OCI-LY1 (cell line): ENCODE results near the gene LIMD2.
A peak's percentile ranks its signal among the peaks of the same experiment; 100 is the strongest.

Experiments used
- H2AFZ ChIP-seq: fragments of 200-600 bp; sonication (generic), shearing (Covaris generic); 2 replicates; pipeline ENCODE4 v1.6.0; 2014; ENCODE audit warnings: antibody characterized with exemption, mild to moderate bottlenecking, low read length
- H3F3A ChIP-seq: fragments of 200-600 bp; sonication (generic), shearing (Covaris generic); 2 replicates; pipeline ENCODE4 v1.6.0; 2014; ENCODE audit warnings: mild to moderate bottlenecking, antibody characterized with exemption, low read length, moderate library complexity; ENCODE audit not compliant: insufficient read depth
- H3K27ac ChIP-seq: fragments of 200-600 bp; sonication (generic); 2 replicates; pipeline ENCODE4 v1.5.1; 2014; ENCODE audit warnings: low read length, mixed run types, mild to moderate bottlenecking, low read depth; ENCODE audit not compliant: poor library complexity, severe bottlenecking
- H3K27me3 ChIP-seq: fragments of 200-600 bp; sonication (generic); 2 replicates; pipeline ENCODE4 v1.6.0; 2014; ENCODE audit warnings: antibody characterized with exemption, mild to moderate bottlenecking, low read length, moderate library complexity; ENCODE audit not compliant: insufficient read depth
- H3K36me3 ChIP-seq: fragments of 200-600 bp; sonication (generic); 2 replicates; pipeline ENCODE4 v1.6.1; 2014; ENCODE audit warnings: mild to moderate bottlenecking, antibody characterized with exemption, low read length, moderate library complexity, mixed read lengths; ENCODE audit not compliant: insufficient read depth
- H3K4me1 ChIP-seq: fragments of 200-600 bp; sonication (generic); 2 replicates; pipeline ENCODE4 v1.5.1; 2014; ENCODE audit warnings: mild to moderate bottlenecking, low read length, moderate library complexity; ENCODE audit not compliant: insufficient read depth, severe bottlenecking
- H3K4me2 ChIP-seq: fragments of 200-600 bp; sonication (generic), shearing (Covaris generic); 2 replicates; pipeline ENCODE4 v1.6.1; 2014; ENCODE audit warnings: low read length
- H3K4me3 ChIP-seq: fragments of 200-600 bp; sonication (generic); 2 replicates; pipeline ENCODE4 v1.5.1; 2014; ENCODE audit warnings: low read length, low read depth, mild to moderate bottlenecking, mixed read lengths; ENCODE audit not compliant: poor library complexity, severe bottlenecking
- H3K79me2 ChIP-seq: fragments of 200-600 bp; shearing (Covaris generic); 2 replicates; pipeline ENCODE4 v1.6.1; 2016; ENCODE audit warnings: mixed run types, low read length, mixed read lengths; ENCODE audit not compliant: insufficient read depth
- H3K9ac ChIP-seq: fragments of 200-600 bp; sonication (generic), shearing (Covaris generic); 2 replicates; pipeline ENCODE4 v1.6.1; 2014; ENCODE audit warnings: mild to moderate bottlenecking, low read length, mixed read lengths
- H3K9me2 ChIP-seq: fragments of 200-600 bp; sonication (generic), shearing (Covaris generic); 2 replicates; pipeline ENCODE4 v1.6.1; 2014; ENCODE audit warnings: low read depth, mild to moderate bottlenecking, low read length, mixed read lengths
- H3K9me3 ChIP-seq: fragments of 200-600 bp; shearing (Covaris generic); 2 replicates; pipeline ENCODE4 v1.6.1; 2014; ENCODE audit warnings: low read length, mixed read lengths
- H4K20me1 ChIP-seq: fragments of 200-600 bp; sonication (generic), shearing (Covaris generic); 2 replicates; pipeline ENCODE4 v1.6.0; 2016; ENCODE audit warnings: mild to moderate bottlenecking, low read length; ENCODE audit not compliant: insufficient read depth
- CTCF ChIP-seq: fragments of 200-600 bp; sonication (generic), shearing (Covaris generic); IDR thresholded peaks from 2 replicates; pipeline ENCODE4 v1.5.1; 2017; ENCODE audit warnings: mild to moderate bottlenecking, antibody characterized with exemption, low read length, moderate library complexity, mixed read lengths
- EZH2 ChIP-seq: fragments of 200-600 bp; sonication (generic), shearing (Covaris generic); IDR thresholded peaks from 2 replicates; pipeline ENCODE4 v1.8.0; 2017; ENCODE audit warnings: borderline replicate concordance, mixed run types, mild to moderate bottlenecking, antibody characterized with exemption, low read length, moderate library complexity, mixed read lengths

The LIMD2 gene

DNA sequence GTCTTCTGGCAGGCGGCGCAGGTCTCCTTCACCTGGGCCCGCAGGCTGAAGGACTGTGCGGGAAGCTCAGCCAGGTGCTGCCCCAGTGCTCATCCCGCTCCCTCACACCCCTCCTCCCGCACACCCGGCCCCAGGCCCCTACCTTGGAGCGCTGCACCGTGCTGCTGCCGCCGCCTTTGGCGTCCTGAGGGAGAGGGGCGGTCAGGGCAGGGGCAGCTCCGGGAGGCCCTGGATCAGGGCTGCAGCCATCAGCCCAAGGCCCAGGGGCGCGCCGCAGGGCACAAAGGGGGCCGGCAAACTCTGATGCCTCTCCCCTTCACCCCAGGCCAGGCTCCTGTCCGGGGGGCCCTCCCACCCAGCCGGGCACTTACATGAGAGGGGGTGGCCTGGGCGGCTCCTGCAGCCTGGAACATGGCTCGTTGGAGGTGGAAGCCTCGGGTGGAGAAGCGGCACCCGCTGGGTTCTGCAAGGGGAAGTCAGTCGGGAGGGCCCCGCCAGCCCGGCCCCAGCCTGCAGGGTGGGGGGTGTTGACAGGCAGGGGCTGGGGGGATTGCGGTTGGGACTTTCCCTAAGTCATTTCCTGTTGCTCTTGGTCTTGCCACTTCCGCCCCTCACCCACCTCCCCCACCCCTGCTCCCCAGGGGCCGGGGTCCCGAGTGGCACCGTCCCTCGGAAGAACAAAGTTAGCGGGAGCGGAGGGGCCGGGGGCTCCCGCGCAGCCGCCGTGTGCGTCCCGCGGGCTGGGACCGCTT is 863 bp downstream of the LIMD2 start:
- Histone ChIP-seq H3K9me3 (no peaks in the 10 kb centered on the region), H3F3A (no peaks in the 10 kb centered on the region), H3K27ac (peak overlapping the region; percentile 98), H2AFZ (no peak overlapping the region), H3K79me2 (no peaks in the 10 kb centered on the region), H3K9me2 (no peaks in the 10 kb centered on the region), H3K4me3 (peak overlapping the region; percentile 93), H4K20me1 (no peaks in the 10 kb centered on the region), H3K9ac (peak overlapping the region; percentile 98), H3K27me3 (no peaks in the 10 kb centered on the region), H3K4me1 (peaks cover 76% of the 10 kb centered on the region), H3K36me3 (peaks cover 50% of the 10 kb centered on the region), H3K4me2 (peak overlapping the region; percentile 92)
- TF ChIP-seq CTCF (no peak), EZH2 (no peak)

GRCh38 chr17:63698381-63698885 is 1.5 kb downstream of the LIMD2 start:
- Histone ChIP-seq H3K4me2 (peak overlapping the region; percentile 92), H3K4me1 (peaks cover 69% of the 10 kb centered on the region)

GRCh38 chr17:63697341-63698286 is 2.3 kb downstream of the LIMD2 start:
- H3K27ac ChIP-seq: peak overlapping the region; percentile 98
- H3K4me3 ChIP-seq: peak overlapping the region; percentile 93
- no peak for TF ChIP-seq EZH2
- peak; percentile 91 for TF ChIP-seq CTCF
- H3K4me2 ChIP-seq: peak overlapping the region; percentile 92
- no peaks in the 10 kb centered on the region for H4K20me1 ChIP-seq
- H3F3A ChIP-seq: no peaks in the 10 kb centered on the region
- H3K4me1 ChIP-seq: peaks cover 61% of the 10 kb centered on the region
- peak overlapping the region; percentile 98 for H3K9ac ChIP-seq
- no peak overlapping the region for H2AFZ ChIP-seq
- H3K27me3 ChIP-seq: no peaks in the 10 kb centered on the region
- H3K36me3 ChIP-seq: peaks cover 36% of the 10 kb centered on the region
- H3K9me3 ChIP-seq: no peaks in the 10 kb centered on the region
- no peaks in the 10 kb centered on the region for H3K79me2 ChIP-seq
- H3K9me2 ChIP-seq: no peaks in the 10 kb centered on the region

More at GRCh38 chr17:63698381-63698885, 1.5 kb downstream of the LIMD2 start:
- Histone ChIP-seq H3K36me3 (peaks cover 44% of the 10 kb centered on the region), H3K9me3 (no peaks in the 10 kb centered on the region), H3K9me2 (no peaks in the 10 kb centered on the region), H3K27ac (peak overlapping the region; percentile 98), H3K9ac (peak overlapping the region; percentile 98), H3F3A (no peaks in the 10 kb centered on the region), H2AFZ (no peak overlapping the region), H3K79me2 (no peaks in the 10 kb centered on the region), H3K27me3 (no peaks in the 10 kb centered on the region), H3K4me3 (peak overlapping the region; percentile 93), H4K20me1 (no peaks in the 10 kb centered on the region)
- no peak for TF ChIP-seq EZH2
